Stomach (tissue), 4 donors: Measurements from ENCODE around the gene WWP2.

ENCODE experiments used
- CTCF ChIP-seq, 7 experiments: fragments of 450-650 bp in 4 of 7; fragments of 200-600 bp in 3 of 7; sonication (generic) in 3 of 7; IDR thresholded peaks; one replicate each; pipeline ENCODE4 v1.5.1; 2016 to 2019; ENCODE audit warnings: antibody characterized with exemption in 7 of 7, control low read depth in 2 of 7, mild to moderate bottlenecking in 1 of 7
- EP300 ChIP-seq: sonication (generic); formaldehyde crosslinking; IDR thresholded peaks from one replicate; pipeline ENCODE4 v1.6.1; 2017; ENCODE audit warnings: antibody characterized with exemption

GRCh38 chr16:69839798-69840409, 77.8 kb downstream of the WWP2 start:
- TF ChIP-seq CTCF (IDR thresholded peaks at IDR 0.05) (no peak), EP300 (no peak)
